Prostate gland (tissue), 2 donors: Measurements from ENCODE around the gene FXYD4. TPM values are rescaled to one million over a fixed set of nuclear protein-coding genes. Genes with fewer than 3 reads are reported as not detected.
A peak's percentile ranks its signal among the peaks of the same experiment; 100 is the strongest.

Source experiments
- DNase-seq: peaks from one replicate; pipeline ENCODE4 v3.0.0-alpha.2; 2019; ENCODE audit warnings: low spot score
- H3K27ac ChIP-seq, 2 donors: fragments of 200-600 bp; sonication (generic); 2 replicates each; pipeline ENCODE4 v1.5.1; 2017 to 2019
- H3K27me3 ChIP-seq: fragments of 200-600 bp; sonication (generic); replicated peaks from 2 replicates; pipeline ENCODE4 v1.5.1; 2019; ENCODE audit not compliant: insufficient read depth
- H3K36me3 ChIP-seq, 2 donors: fragments of 200-600 bp; sonication (generic); 1 replicate in 1 of 2; 2 replicates in 1 of 2; pipeline versions ENCODE4 v1.5.1 to v1.8.1; 2017 to 2019
- H3K4me1 ChIP-seq: fragments of 200-600 bp; sonication (generic); replicated peaks from 2 replicates; pipeline ENCODE4 v1.5.1; 2019
- H3K4me3 ChIP-seq, 2 donors: fragments of 200-600 bp; sonication (generic); 2 replicates each; pipeline ENCODE4 v1.5.1; 2017 to 2019
- H3K9me3 ChIP-seq: fragments of 200-600 bp; sonication (generic); 2 replicates; pipeline ENCODE4 v1.5.1; 2017
- POLR2A ChIP-seq: fragments of 450-650 bp; IDR thresholded peaks from one replicate; pipeline ENCODE4 v1.6.1; 2016; ENCODE audit warnings: antibody characterized with exemption, mild to moderate bottlenecking
- POLR2AphosphoS5 ChIP-seq: sonication (generic); formaldehyde crosslinking; IDR thresholded peaks from one replicate; pipeline ENCODE4 v1.6.1; 2017; ENCODE audit warnings: antibody characterized with exemption
- WGBS: methylation state at CpG from one replicate; pipeline ENCODE4 v1.1.5; 2018; 5-methylcytosine and 5-hydroxymethylcytosine counted together
- intact Hi-C: fragments of 100-400 bp; cut with DNase I; formaldehyde crosslinking; loops from one replicate; pipeline ENCODE4 v1.14.2; 2022
- total RNA-seq, 2 donors: library from RNA; depleted of rRNA; stranded (reverse); fragments of >200 nt; gene quantifications; one replicate each; pipeline ENCODE4 v1.1.0, GENCODE V29; 2016
- TF ChIP-seq, protein P1 (sequence below), 4 experiments: fragments of 200-600 bp in 2 of 4; fragments of 450-650 bp in 2 of 4; sonication (generic) in 2 of 4; IDR thresholded peaks; 1 replicate in 3 of 4; 2 replicates in 1 of 4; pipeline ENCODE4 v1.5.1; 2016 to 2019; ENCODE audit warnings: antibody characterized with exemption in 4 of 4, mild to moderate bottlenecking in 2 of 4, moderate library complexity in 2 of 4

Gene FXYD4
- total RNA-seq, 2 donors from 2014 or later: not detected

GRCh38 chr10:43402880-43403452 is 31.5 kb downstream of the FXYD4 start:
- Histone ChIP-seq H3K27me3 (no peaks in the 10 kb centered on the region), H3K9me3 (no peaks in the 10 kb centered on the region), H3K27ac (no peak overlapping the region), H3K4me3 (no peak overlapping the region), H3K4me1 (peaks cover 8% of the 10 kb centered on the region), H3K36me3 (no peaks in the 10 kb centered on the region)
- intact Hi-C loops: no loop called here
- DNase-seq: no peak
- 83% methylated on average over 7 of the region's 7 CpGs for WGBS
- TF ChIP-seq POLR2AphosphoS5 (no peak), POLR2A (no peak)
- TF ChIP-seq, protein P1, sequence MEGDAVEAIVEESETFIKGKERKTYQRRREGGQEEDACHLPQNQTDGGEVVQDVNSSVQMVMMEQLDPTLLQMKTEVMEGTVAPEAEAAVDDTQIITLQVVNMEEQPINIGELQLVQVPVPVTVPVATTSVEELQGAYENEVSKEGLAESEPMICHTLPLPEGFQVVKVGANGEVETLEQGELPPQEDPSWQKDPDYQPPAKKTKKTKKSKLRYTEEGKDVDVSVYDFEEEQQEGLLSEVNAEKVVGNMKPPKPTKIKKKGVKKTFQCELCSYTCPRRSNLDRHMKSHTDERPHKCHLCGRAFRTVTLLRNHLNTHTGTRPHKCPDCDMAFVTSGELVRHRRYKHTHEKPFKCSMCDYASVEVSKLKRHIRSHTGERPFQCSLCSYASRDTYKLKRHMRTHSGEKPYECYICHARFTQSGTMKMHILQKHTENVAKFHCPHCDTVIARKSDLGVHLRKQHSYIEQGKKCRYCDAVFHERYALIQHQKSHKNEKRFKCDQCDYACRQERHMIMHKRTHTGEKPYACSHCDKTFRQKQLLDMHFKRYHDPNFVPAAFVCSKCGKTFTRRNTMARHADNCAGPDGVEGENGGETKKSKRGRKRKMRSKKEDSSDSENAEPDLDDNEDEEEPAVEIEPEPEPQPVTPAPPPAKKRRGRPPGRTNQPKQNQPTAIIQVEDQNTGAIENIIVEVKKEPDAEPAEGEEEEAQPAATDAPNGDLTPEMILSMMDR (IDR thresholded peaks at IDR 0.05): no peak

DNA sequence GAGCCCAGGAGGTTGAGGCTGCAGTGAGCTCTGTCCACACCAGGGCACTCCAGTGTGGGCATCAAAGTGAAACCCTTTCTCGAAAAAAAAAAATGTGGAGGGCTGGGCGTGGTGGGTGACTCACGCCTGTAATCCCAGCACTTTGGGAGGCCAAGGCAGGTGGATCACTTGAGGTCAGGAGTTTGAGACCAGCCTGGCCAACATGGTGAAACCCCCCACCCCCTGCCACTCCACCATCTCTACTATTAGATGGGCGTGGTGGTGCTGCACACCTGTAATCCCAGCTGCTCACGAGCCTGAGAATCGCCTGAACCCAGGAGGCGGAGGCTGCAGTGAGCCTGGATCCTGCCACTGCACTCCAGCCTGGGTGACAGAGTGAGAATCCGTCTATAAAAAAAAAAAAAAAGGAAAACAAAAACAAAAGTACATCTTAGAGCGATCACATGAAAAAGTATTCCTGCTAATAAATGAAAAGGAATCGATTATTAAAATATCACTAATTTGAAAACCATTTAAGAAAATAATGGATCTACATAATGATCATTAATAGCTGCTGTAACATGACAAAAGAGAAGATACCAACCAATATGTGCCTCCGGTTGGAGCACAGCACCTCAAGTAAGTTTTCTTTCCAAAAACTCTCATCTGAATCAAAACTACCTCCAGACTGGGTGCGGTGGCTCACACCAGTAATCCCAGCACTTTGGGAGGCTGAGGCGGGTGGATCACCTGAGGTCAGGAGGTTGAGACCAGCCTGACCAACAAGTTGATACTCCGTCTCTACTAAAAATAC is 32.7 kb downstream of the FXYD4 start:
- Histone ChIP-seq H3K27me3 (no peaks in the 10 kb centered on the region), H3K4me3 (no peak overlapping the region), H3K36me3 (no peaks in the 10 kb centered on the region), H3K4me1 (peaks cover 6% of the 10 kb centered on the region), H3K9me3 (no peaks in the 10 kb centered on the region), H3K27ac (no peak overlapping the region)
- 71% methylated on average over 14 of the region's 14 CpGs for WGBS
- intact Hi-C loops: no loop called here
- no peak for DNase-seq
- TF ChIP-seq POLR2A (no peak), POLR2AphosphoS5 (no peak)
- TF ChIP-seq, protein P1 (IDR thresholded peaks at IDR 0.05): no peak

DNA sequence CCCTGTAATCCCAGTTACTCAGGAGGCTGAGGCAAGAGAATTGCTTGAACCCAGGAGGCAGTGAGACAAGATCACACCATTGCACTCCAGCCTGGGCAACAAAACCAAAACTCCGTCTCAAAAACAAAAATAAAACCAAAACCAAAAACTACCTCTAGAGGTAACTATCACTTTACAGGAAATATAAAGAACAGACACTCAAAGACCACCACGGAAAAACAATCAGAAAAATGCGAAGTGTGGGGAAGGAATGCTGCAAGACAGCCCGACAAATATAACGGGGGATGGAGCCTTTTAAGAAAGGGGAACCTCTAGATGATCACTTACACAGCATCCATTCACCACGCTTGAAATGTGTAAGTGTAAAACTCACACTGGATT is 33.3 kb downstream of the FXYD4 start:
- WGBS: 62% methylated on average over 6 of the region's 6 CpGs
- no peak for TF ChIP-seq POLR2AphosphoS5
- no peak for TF ChIP-seq POLR2A
- TF ChIP-seq, protein P1 (IDR thresholded peaks at IDR 0.05): no peak

GRCh38 chr10:43407148-43407575 is 35.7 kb downstream of the FXYD4 start:
- WGBS: under 1% methylated on average over 58 of the region's 59 CpGs
- TF ChIP-seq, protein P1 (IDR thresholded peaks at IDR 0.05): no peak
- TF ChIP-seq POLR2AphosphoS5 (no peak), POLR2A (no peak)
- DNase-seq: peak; percentile 33
- Histone ChIP-seq H3K27me3 (no peaks in the 10 kb centered on the region), H3K9me3 (no peaks in the 10 kb centered on the region), H3K36me3 (no peaks in the 10 kb centered on the region), H3K27ac (peak overlapping the region; percentile 97 to 99), H3K4me3 (peak overlapping the region; percentile 61 to 69), H3K4me1 (peaks cover 6% of the 10 kb centered on the region)
- intact Hi-C loops: no loop called here

More for the DNA sequence above, 33.3 kb downstream of the FXYD4 start:
- intact Hi-C loops: no loop called here
- DNase-seq: no peak
- Histone ChIP-seq H3K27me3 (no peaks in the 10 kb centered on the region), H3K27ac (no peak overlapping the region), H3K4me1 (peaks cover 6% of the 10 kb centered on the region), H3K36me3 (no peaks in the 10 kb centered on the region), H3K9me3 (no peaks in the 10 kb centered on the region), H3K4me3 (no peak overlapping the region)
